ENCODE results near the gene GLTP.

The GLTP gene

DNA sequence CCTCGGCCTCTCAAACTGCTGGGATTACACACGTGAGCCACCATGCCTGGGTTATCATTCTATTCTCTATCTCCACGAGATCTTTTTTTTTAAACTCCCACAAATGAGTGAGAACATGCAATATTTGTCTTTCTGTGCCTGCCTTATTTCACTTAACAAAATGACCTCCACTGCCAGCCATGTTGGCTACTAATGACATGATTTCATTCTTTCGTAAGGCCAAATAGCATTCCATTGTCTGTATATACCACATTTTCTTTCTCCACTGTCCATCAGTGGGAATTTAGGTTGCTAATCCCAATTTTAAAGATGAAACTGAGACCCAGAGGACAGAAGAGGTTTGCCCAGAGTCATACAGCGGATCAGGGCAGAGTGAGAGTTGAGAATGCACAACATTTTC lies 36.2 kb downstream of the GLTP start:
- DNase-seq (ENCODE audit: low read depth in 2 of 2): no peak

DNA sequence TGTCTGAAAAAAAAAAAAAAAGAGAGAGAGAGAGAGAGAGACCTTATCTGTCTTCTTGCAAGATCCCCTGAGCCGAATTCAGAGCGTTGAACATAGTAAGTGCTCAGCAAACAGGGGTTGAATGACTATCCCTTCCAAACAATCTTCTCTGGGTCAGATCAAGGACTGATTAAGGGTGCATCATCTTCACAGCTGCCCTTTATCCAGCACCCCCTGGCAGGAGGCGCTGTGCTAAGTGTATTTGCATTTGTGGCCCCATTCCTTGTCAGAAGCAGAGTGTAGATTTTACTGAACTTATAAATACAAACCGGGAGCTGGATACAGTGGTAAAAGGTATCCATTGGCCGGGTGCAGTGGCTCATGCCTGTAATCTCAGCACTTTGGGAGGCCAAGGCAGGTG lies 38.3 kb downstream of the GLTP start:
- DNase-seq (ENCODE audit: low read depth in 2 of 2): no peak

DNA sequence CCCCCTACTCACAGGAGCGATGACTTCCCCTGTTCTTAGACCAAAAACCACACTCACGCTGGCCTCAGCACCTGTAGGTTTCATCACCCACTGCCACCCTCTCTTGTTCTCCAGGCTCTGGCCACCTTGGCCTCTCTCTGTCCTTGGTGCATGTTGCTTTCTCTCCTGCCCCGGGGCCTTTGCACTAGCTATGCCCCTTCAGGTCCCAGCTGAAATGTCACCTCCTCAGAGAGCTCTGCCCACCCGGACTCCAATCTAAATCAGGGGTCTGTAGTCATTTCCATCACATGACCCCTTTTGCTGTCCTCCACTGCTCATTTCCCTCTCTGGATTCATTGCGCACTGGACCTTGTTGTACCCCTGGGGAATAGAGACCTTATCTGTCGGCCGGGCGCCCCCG lies 39.0 kb downstream of the GLTP start:
- no peak for DNase-seq (ENCODE audit: low read depth in 2 of 2)

DNA sequence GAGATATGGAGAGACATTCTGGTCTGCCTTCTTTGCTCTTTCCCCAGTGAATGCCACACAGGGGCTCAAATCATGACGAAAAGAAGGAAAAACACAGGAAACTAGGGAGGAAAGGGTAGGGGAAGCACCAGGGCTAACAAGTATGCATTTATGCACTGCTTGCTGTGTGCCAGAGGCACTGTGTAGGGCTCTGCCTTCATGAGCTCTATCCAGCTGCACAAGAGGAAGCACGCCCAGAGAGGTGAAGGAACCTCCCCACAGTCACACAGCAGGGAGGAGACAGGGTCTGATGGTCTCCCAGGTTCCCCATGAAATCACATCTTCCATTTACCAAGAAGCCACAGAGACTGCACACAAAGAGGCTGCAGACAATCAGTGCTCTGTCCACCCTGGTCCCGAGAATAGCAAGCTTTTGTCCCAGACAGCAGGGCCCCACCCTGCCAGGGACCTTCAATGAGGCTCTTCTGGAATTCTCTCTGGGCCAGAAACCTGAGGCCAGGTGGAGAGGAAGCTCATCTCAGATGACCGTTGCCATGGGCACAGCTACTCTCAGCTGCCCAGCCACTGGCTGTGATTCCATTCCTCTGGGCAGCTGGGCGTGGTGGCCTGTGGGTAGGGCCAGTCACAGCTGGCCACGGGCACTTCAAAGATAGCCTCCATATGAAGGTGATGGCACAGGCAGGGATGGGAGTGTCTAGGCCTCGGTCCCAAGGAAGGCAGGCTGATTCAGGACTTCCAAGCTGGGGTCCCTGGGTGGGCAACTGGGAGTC lies 39.9 kb downstream of the GLTP start:
- no peak for DNase-seq (ENCODE audit: low read depth in 2 of 2)

GRCh38 chr12:109839444-109839843 lies 40.9 kb downstream of the GLTP start:
- no peak for DNase-seq (ENCODE audit: low read depth in 2 of 2)

GRCh38 chr12:109836916-109837315 lies 43.4 kb downstream of the GLTP start:
- DNase-seq (ENCODE audit: low read depth in 2 of 2): no peak

- no peak for DNase-seq (ENCODE audit: low read depth in 2 of 2)
Observed at GRCh38 chr12:109835827-109836226, 44.5 kb downstream of the GLTP start.

DNA sequence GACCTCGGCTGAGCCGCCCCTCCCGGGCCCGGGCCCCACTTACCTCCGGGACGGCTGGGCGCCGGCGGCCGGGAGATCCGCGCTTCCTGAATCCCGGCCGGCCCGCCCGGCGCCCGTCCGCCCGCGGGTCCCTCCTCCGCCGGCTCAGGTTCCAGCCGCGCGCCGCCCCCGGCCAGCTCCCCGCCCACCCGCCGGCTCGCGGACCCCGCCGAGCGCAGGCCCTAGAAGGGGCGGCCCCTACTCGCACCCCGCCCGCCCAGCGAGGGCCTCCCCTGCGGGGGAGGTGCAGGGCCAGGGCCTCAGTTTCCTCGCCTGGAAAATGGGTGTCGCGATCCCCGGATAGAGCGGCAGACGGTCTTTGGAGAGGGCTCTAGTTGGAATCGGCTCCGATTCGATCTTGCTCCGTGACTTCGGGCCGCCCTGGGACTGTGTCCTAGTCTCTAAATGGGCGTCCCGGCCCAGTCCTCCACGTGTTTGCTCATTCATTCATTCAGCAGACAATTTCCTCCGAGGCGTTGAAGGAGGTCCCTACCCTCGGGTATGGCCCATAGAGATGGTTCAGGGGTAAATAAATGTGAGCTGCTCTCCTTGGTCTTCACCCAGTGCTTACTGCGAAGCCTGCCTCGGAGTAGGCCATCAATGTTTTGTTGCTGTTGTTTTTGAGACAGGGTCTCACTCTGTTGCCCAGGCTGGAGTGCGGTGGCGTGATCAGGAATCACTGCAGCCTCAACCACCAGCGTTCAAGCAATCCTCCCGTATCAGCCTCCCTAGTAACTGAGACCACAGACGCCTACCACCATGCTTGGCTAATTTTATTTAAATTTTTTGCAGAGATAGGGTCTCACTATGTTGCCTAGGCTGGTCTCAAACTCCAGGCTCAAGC lies 46.8 kb downstream of the GLTP start, which contains the start of gene TRPV4:
Gene TRPV4, minus strand, starts transcription at position 92 of the 883 bp plus-strand sequence. CDS start 18,602 bp downstream, outside the sequence.
- DNase-seq (ENCODE audit: low read depth in 2 of 2): no peak

- no peak for DNase-seq (ENCODE audit: low read depth in 2 of 2)
Observed at GRCh38 chr12:109832541-109833306, 47.6 kb downstream of the GLTP start.

GRCh38 chr12:109831929-109832328 lies 48.4 kb downstream of the GLTP start:
- DNase-seq (ENCODE audit: low read depth in 2 of 2): no peak

- DNase-seq (ENCODE audit: low read depth in 2 of 2): no peak
Observed at GRCh38 chr12:109831365-109831764, 49.0 kb downstream of the GLTP start.

GRCh38 chr12:109830718-109831117 lies 49.6 kb downstream of the GLTP start:
- no peak for DNase-seq (ENCODE audit: low read depth in 2 of 2)

GRCh38 chr12:109830267-109830666 lies 50.1 kb downstream of the GLTP start:
- no peak for DNase-seq (ENCODE audit: low read depth in 2 of 2)

- no peak for DNase-seq (ENCODE audit: low read depth in 2 of 2)
Observed at GRCh38 chr12:109829667-109830066, 50.7 kb downstream of the GLTP start.

DNA sequence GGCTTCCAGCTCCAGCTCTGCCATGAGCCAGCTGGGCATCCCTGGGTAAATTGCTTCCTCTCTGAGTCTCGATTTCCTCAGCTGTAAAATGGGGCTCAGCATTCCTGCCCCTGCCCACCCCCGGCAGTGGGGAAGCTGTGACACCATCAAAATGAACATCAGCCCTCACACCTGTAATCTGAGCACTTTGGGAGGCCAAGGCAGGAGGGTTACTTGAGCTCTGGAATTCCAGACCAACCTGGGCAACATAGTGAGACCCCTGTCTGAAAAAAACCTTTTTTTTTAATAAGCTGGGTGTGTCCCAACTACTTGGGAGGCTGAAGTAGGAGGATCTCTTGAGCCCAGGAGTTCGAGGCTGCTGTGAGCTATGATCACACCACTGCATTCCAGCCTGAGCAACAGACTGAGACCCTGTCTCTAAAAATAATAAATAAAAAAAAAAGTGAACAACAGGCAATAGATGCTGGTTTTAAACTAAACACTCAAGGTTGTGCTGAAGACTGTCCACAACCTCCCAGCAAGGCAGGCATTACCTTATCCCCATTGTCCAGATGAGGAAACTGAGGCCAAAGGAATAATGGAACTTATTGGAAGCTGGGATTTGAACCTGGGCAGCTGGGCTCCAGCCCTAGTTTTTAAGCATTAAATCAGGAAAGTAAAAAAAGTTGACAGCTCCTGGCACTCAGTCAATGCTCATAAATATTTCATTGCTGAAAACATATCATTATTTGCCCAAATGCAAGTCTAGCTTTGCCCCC lies 51.4 kb downstream of the GLTP start:
- DNase-seq (ENCODE audit: low read depth in 2 of 2): no peak

DNA sequence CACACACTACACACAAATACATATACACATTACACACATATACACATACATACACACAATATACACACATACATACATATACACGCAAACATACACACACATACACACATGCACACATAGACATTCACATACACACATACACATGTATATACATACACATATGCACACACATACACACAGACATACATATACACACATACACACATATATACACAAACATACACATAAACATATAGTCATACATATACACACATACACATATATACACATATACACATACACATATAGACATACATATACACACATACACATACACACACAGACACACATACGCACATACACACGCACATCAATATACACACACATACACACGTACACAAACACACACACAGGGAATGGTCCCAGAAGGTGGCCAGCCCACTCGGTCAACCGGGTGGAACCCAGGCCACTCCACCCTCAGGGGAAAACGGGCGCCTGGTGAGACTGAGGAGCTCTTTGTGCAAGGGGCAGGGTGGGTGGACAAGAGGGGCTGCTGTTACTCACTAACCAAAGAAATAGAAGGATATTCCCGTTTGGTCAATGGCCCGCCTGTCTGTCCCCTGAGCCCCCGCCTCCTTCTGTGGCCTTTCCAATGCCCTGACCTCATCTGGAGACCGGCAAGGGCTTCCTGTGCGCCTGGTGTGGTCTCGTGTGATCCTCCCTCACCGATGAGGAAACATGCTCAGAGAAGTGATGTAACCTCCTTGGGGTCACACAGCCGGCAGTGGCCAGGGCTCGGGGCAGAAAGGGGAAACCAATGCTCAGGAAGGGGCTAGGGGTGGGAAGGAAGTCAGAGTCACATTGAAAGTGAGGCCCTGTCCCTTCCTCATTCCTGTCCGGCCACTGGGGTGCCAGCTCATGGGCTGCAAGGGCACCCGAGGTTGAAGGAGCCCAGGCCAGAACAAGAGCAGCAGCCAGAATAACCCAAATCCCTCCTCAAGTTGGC lies 52.5 kb downstream of the GLTP start:
- DNase-seq (ENCODE audit: low read depth in 2 of 2): no peak

- no peak for DNase-seq (ENCODE audit: low read depth in 2 of 2)
Observed at GRCh38 chr12:109827080-109827479, 53.3 kb downstream of the GLTP start.

DNA sequence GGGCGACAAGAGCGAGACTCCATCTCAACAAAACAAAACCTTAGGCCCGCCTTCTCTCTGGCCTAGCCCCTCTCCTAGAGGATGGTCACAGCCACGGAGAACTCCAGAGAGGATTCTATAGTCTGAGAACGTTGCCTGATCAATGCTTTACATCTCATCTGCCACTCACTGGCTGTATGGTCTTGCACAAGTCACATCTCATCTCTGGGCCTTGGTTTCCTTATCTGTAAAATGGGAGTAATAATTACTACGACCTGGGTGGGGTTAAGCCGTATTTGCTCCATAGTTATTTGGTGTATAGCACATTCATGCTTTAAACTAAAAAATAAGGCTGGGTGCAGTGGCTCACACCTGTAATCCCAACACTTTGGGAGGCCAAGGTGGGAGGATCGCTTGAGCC lies 55.6 kb downstream of the GLTP start:
- DNase-seq (ENCODE audit: low read depth in 2 of 2): no peak

DNA sequence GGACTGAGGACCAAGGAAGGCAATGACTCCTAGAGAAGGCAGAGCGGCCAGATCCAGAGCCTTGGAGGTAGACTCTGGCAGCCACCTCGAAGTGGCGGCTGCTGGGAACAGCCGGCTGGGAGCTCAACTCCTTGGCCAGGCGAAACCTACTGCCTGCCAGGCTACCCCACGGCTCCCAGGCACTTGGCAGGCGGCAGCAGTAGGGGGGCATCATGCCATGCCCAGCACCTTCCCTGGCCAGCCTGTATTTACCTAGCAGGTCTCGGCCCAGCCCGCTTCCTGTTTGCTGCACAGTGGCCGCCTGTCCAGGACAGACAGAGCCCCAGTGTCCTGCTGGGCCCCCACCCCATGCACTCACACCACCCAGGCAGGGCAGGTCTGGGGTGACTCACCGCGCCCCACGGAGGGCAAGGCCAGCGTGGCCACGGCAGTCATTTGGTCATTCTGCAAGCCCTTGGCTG lies 57.4 kb downstream of the GLTP start:
- no peak for DNase-seq (ENCODE audit: low read depth in 2 of 2)

- no peak for DNase-seq (ENCODE audit: low read depth in 2 of 2)
Observed at GRCh38 chr12:109822416-109822815, 57.9 kb downstream of the GLTP start.
